HUES6 (cell line): Measurements from ENCODE around the gene GLT6D1.

Experiments used
- H3K27ac ChIP-seq: 2 replicates; pipeline ENCODE4 v1.7.0; 2013; ENCODE audit warnings: low read depth, mild to moderate bottlenecking, low read length, inconsistent platforms
- H3K27me3 ChIP-seq: 2 replicates; pipeline ENCODE4 v1.6.1; 2013; ENCODE audit warnings: low read length; ENCODE audit not compliant: control insufficient read depth, insufficient read depth
- H3K36me3 ChIP-seq: 2 replicates; pipeline ENCODE4 v1.6.1; 2013; ENCODE audit warnings: low read length; ENCODE audit not compliant: control insufficient read depth, insufficient read depth
- H3K4me1 ChIP-seq: 2 replicates; pipeline ENCODE4 v1.6.1; 2013; ENCODE audit warnings: low read length; ENCODE audit not compliant: control insufficient read depth, insufficient read depth
- H3K4me3 ChIP-seq: 2 replicates; pipeline ENCODE4 v1.5.1; 2013; ENCODE audit warnings: low read depth, low read length
- H3K9ac ChIP-seq: one replicate; pipeline ENCODE4 v1.6.1; 2013; ENCODE audit warnings: mild to moderate bottlenecking, low read length
- H3K9me3 ChIP-seq: 2 replicates; pipeline ENCODE4 v1.6.1; 2013; ENCODE audit warnings: low read depth, low read length; ENCODE audit not compliant: control insufficient read depth, insufficient read depth

GLT6D1 gene

GRCh38 chr9:135612981-135613910, 26.1 kb downstream of the GLT6D1 start:
- H3K36me3 ChIP-seq: no peaks in the 10 kb centered on the region
- peaks cover 16% of the 10 kb centered on the region for H3K9me3 ChIP-seq
- no peaks in the 10 kb centered on the region for H3K4me1 ChIP-seq
- H3K27ac ChIP-seq: no peak overlapping the region
- no peaks in the 10 kb centered on the region for H3K27me3 ChIP-seq
- no peak overlapping the region for H3K4me3 ChIP-seq
- H3K9ac ChIP-seq: no peak overlapping the region

GRCh38 chr9:135612437-135612836, 26.9 kb downstream of the GLT6D1 start:
- Histone ChIP-seq H3K4me1 (no peaks in the 10 kb centered on the region), H3K4me3 (no peak overlapping the region), H3K9me3 (peaks cover 16% of the 10 kb centered on the region), H3K36me3 (no peaks in the 10 kb centered on the region), H3K27me3 (no peaks in the 10 kb centered on the region), H3K27ac (no peak overlapping the region), H3K9ac (no peak overlapping the region)

- Histone ChIP-seq H3K27me3 (no peaks in the 10 kb centered on the region), H3K4me3 (no peak overlapping the region)
Measured at GRCh38 chr9:135611875-135612209, 27.5 kb downstream of the GLT6D1 start.

GRCh38 chr9:135611142-135611874, 28.0 kb downstream of the GLT6D1 start:
- Histone ChIP-seq H3K9ac (no peak overlapping the region), H3K27ac (no peak overlapping the region)

More at GRCh38 chr9:135611875-135612209, 27.5 kb downstream of the GLT6D1 start:
- H3K9ac ChIP-seq: no peak overlapping the region
- no peak overlapping the region for H3K27ac ChIP-seq
- H3K36me3 ChIP-seq: no peaks in the 10 kb centered on the region
- H3K4me1 ChIP-seq: no peaks in the 10 kb centered on the region
- H3K9me3 ChIP-seq: peaks cover 16% of the 10 kb centered on the region

GRCh38 chr9:135610290-135611141, 28.8 kb downstream of the GLT6D1 start:
- Histone ChIP-seq H3K4me3 (no peak overlapping the region), H3K9ac (no peak overlapping the region), H3K27ac (no peak overlapping the region), H3K4me1 (no peaks in the 10 kb centered on the region), H3K27me3 (no peaks in the 10 kb centered on the region), H3K36me3 (no peaks in the 10 kb centered on the region), H3K9me3 (peaks cover 16% of the 10 kb centered on the region)

More at GRCh38 chr9:135611142-135611874, 28.0 kb downstream of the GLT6D1 start:
- H3K4me3 ChIP-seq: no peak overlapping the region
- H3K36me3 ChIP-seq: no peaks in the 10 kb centered on the region
- H3K9me3 ChIP-seq: peaks cover 16% of the 10 kb centered on the region
- H3K4me1 ChIP-seq: no peaks in the 10 kb centered on the region
- H3K27me3 ChIP-seq: no peaks in the 10 kb centered on the region

GRCh38 chr9:135609366-135609955, 29.9 kb downstream of the GLT6D1 start:
- Histone ChIP-seq H3K4me3 (no peak overlapping the region), H3K27me3 (no peaks in the 10 kb centered on the region), H3K4me1 (no peaks in the 10 kb centered on the region), H3K27ac (no peak overlapping the region), H3K9ac (no peak overlapping the region), H3K9me3 (peaks cover 16% of the 10 kb centered on the region), H3K36me3 (no peaks in the 10 kb centered on the region)

GRCh38 chr9:135608999-135609317, 30.4 kb downstream of the GLT6D1 start:
- no peak overlapping the region for H3K4me3 ChIP-seq
- peaks cover 16% of the 10 kb centered on the region for H3K9me3 ChIP-seq
- no peaks in the 10 kb centered on the region for H3K27me3 ChIP-seq
- H3K27ac ChIP-seq: no peak overlapping the region
- no peaks in the 10 kb centered on the region for H3K36me3 ChIP-seq
- no peaks in the 10 kb centered on the region for H3K4me1 ChIP-seq
- no peak overlapping the region for H3K9ac ChIP-seq

- no peak overlapping the region for H3K4me3 ChIP-seq
- H3K27me3 ChIP-seq: no peaks in the 10 kb centered on the region
- H3K36me3 ChIP-seq: no peaks in the 10 kb centered on the region
- H3K4me1 ChIP-seq: no peaks in the 10 kb centered on the region
- no peak overlapping the region for H3K27ac ChIP-seq
- no peak overlapping the region for H3K9ac ChIP-seq
- H3K9me3 ChIP-seq: peaks cover 16% of the 10 kb centered on the region
Measured at GRCh38 chr9:135608294-135608998, 30.9 kb downstream of the GLT6D1 start.

GRCh38 chr9:135607401-135608293, 31.7 kb downstream of the GLT6D1 start:
- H3K9me3 ChIP-seq: peaks cover 16% of the 10 kb centered on the region
- H3K4me3 ChIP-seq: no peak overlapping the region
- H3K27ac ChIP-seq: no peak overlapping the region
- no peaks in the 10 kb centered on the region for H3K36me3 ChIP-seq
- no peaks in the 10 kb centered on the region for H3K4me1 ChIP-seq
- H3K9ac ChIP-seq: no peak overlapping the region
- no peaks in the 10 kb centered on the region for H3K27me3 ChIP-seq
